SW 1271 (cell line): Measurements from ENCODE around the gene SPATA33.
"Not testable (repeated sequence)": the region's sequence is repeated elsewhere in the genome, so short reads cannot be mapped to it uniquely, and the experiment has no call there.

ENCODE experiments used
- DNase-seq, 2 experiments: peaks; one replicate each; lab custom pipeline; 2025; lab: John Stamatoyannopoulos, UW

SPATA33 gene

GRCh38 chr16:89664238-89664637 is 6.6 kb downstream of the SPATA33 start:
- DNase-seq: not testable (repeated sequence)

- peak in 1 of 2 experiments; percentile 21 for DNase-seq
These were observed 9.4 kb downstream of the SPATA33 start for GRCh38 chr16:89667000-89667399.

- DNase-seq: no peak
These were observed 10.0 kb downstream of the SPATA33 start for GRCh38 chr16:89667633-89668032.

GRCh38 chr16:89668790-89669158 is 11.1 kb downstream of the SPATA33 start:
- no peak for DNase-seq

- no peak for DNase-seq
These were observed 12.1 kb downstream of the SPATA33 start for GRCh38 chr16:89669755-89670154.

GRCh38 chr16:89670496-89671431 is 13.1 kb downstream of the SPATA33 start:
- no peak for DNase-seq

- DNase-seq: not testable (repeated sequence)
These were observed 13.9 kb downstream of the SPATA33 start for GRCh38 chr16:89671565-89671964.

GRCh38 chr16:89672177-89672941 is 14.7 kb downstream of the SPATA33 start:
- no peak for DNase-seq

GRCh38 chr16:89678258-89678657 is 20.6 kb downstream of the SPATA33 start:
- no peak for DNase-seq

- DNase-seq: no peak
These were observed 28.3 kb downstream of the SPATA33 start for GRCh38 chr16:89685916-89686315.

GRCh38 chr16:89686520-89687091 is 29.0 kb downstream of the SPATA33 start, which contains the start of gene CDK10:
CDK10 (plus strand) TSS chr16:89686689; CDS start chr16:89686711, 22 bp downstream.
- peak; percentile 52 to 83 for DNase-seq

- DNase-seq: no peak
These were observed 29.7 kb downstream of the SPATA33 start for GRCh38 chr16:89687092-89687940.

GRCh38 chr16:89688395-89688794 is 30.8 kb downstream of the SPATA33 start:
- DNase-seq: no peak

GRCh38 chr16:89689142-89689541 is 31.5 kb downstream of the SPATA33 start:
- DNase-seq: no peak

GRCh38 chr16:89689621-89690020 is 32.0 kb downstream of the SPATA33 start:
- not testable (repeated sequence) for DNase-seq

GRCh38 chr16:89690392-89690901 is 32.8 kb downstream of the SPATA33 start:
- no peak for DNase-seq

GRCh38 chr16:89691231-89691985 is 33.8 kb downstream of the SPATA33 start:
- DNase-seq: no peak

- DNase-seq: no peak
These were observed 34.4 kb downstream of the SPATA33 start for GRCh38 chr16:89691986-89692569.

GRCh38 chr16:89693289-89693731 is 35.7 kb downstream of the SPATA33 start:
- DNase-seq: no peak
